ENCODE measurements around the gene CEMIP. TPM values are rescaled to one million over a fixed set of nuclear protein-coding genes. Genes with fewer than 3 reads are reported as not detected.

The CEMIP gene
- total RNA-seq, 1 experiment from 2014 or later: 3.5 TPM

- TF ChIP-seq FOSL1 (IDR thresholded peaks at IDR 0.05; ENCODE audit: low read depth) (no peak), POLR2A (IDR thresholded peaks at IDR 0.05; ENCODE audit: borderline replicate concordance, extremely low read depth, insufficient read depth, insufficient read length) (no peak), ATF3 (IDR thresholded peaks at IDR 0.05) (no peak), POLR2AphosphoS5 (IDR thresholded peaks at IDR 0.05; ENCODE audit: low read depth, low read length) (no peak), RAD21 (IDR thresholded peaks at IDR 0.05; ENCODE audit: low read depth) (no peak)
Observed at GRCh38 chr15:80777826-80778620, 1.1 kb upstream of the CEMIP start (continued).

GRCh38 chr15:80778621-80778963 is 578 bp upstream of the CEMIP start:
- no peaks in the 10 kb centered on the region for H4K20me1 ChIP-seq (ENCODE audit: insufficient read depth)
- CTCF ChIA-PET: interaction anchor here (5.0 to 6.0 kb wide), 3 partner anchors 190 to 488 kb away, joined by 34 to 136 read pairs (median 59); no protein-coding TSS in a partner anchor
- POLR2A ChIA-PET: interaction anchor here (1.6 kb wide), 1 partner anchor 211 kb away, joined by 3 read pairs; no protein-coding TSS in a partner anchor
- RAD21 ChIA-PET (ENCODE audit: low non-redundant PET in 1 of 2, low total read pairs in 2 of 2, uncharacterized antibody in 2 of 2, unreplicated experiment in 2 of 2): no interaction called here
- no peaks in the 10 kb centered on the region for H3K79me2 ChIP-seq (ENCODE audit: insufficient read depth, low read length)
- TF ChIP-seq POLR2A (IDR thresholded peaks at IDR 0.05; ENCODE audit: borderline replicate concordance, extremely low read depth, insufficient read depth, insufficient read length) (no peak), SP1 (IDR thresholded peaks at IDR 0.05; ENCODE audit: low read depth) (no peak), JUND (IDR thresholded peaks at IDR 0.05) (no peak), EGR1 (IDR thresholded peaks at IDR 0.05; ENCODE audit: low read depth) (no peak), CBX3 (IDR thresholded peaks at IDR 0.05; ENCODE audit: low read depth) (peak; percentile 59; the same call in 1 of the 2 replicates), POLR2AphosphoS5 (IDR thresholded peaks at IDR 0.05; ENCODE audit: low read depth, low read length) (no peak)
- H3K27me3 ChIP-seq (ENCODE audit: insufficient read depth, low read length): no peaks in the 10 kb centered on the region
- ATAC-seq (peak; percentile 5; the same call in 1 of the 2 replicates), DNase-seq (ENCODE audit: low read depth, low spot score) (no peak)
- H3K9me2 ChIP-seq (ENCODE audit: insufficient read depth): no peaks in the 10 kb centered on the region
- peak overlapping the region; percentile 40; the same call in 1 of the 2 replicates for H3K9ac ChIP-seq (ENCODE audit: low read length)
- H3K9me3 ChIP-seq (ENCODE audit: control insufficient read depth in 1 of 2, insufficient read depth in 1 of 2, low read depth in 1 of 2, low read length in 2 of 2): no peaks in the 10 kb centered on the region
- H3K4me3 ChIP-seq (replicated peaks in 1 of 2; ENCODE audit: low read depth in 1 of 2, low read length in 2 of 2): peak overlapping the region; percentile 31 to 62
- no peak overlapping the region; the same call in 1 of the 2 replicates for H3K27ac ChIP-seq (ENCODE audit: low read depth, low read length)
- intact Hi-C loops (cut with micrococcal nuclease): loop anchor here (5.0 to 10.0 kb wide), 3 partner anchors 341 to 534 kb away; no protein-coding TSS in a partner anchor
- H3K4me1 ChIP-seq (ENCODE audit: control insufficient read depth in 1 of 2, insufficient read depth in 2 of 2, low read length in 2 of 2): peaks cover 4 to 19% of the 10 kb centered on the region in 2 experiments; a peak in 2 of 4 replicates
- no TSS peak for BruUV-seq (replicated peaks)
- peak overlapping the region; percentile 59 for H2AFZ ChIP-seq (ENCODE audit: low read depth, low read length, poor library complexity, severe bottlenecking)
- H3K36me3 ChIP-seq (ENCODE audit: control insufficient read depth in 1 of 2, insufficient read depth in 2 of 2, low read length in 2 of 2): no peaks in the 10 kb centered on the region
- peak overlapping the region; percentile 80 for H3K4me2 ChIP-seq (ENCODE audit: low read length)

All from HCT116 (cell line).